Esophagus squamous epithelium (tissue), 5 donors: Measurements from ENCODE around the gene LGALS1. TPM values are rescaled to one million over a fixed set of nuclear protein-coding genes. Genes with fewer than 3 reads are reported as not detected.

ENCODE experiments used
- DNase-seq: peaks from one replicate; lab custom pipeline; 2025; lab: John Stamatoyannopoulos, UW
- H3K27ac ChIP-seq, 4 donors: fragments of 200-600 bp; sonication (generic); one replicate each; pipeline ENCODE4 v1.5.1; 2016 to 2019; ENCODE audit warnings: mild to moderate bottlenecking in 1 of 4
- H3K27me3 ChIP-seq, 4 donors: fragments of 200-600 bp; sonication (generic); 1 replicate in 3 of 4; 2 replicates in 1 of 4; pipeline versions ENCODE4 v1.5.1 to v1.6.0; 2017 to 2021; ENCODE audit warnings: antibody characterized with exemption in 1 of 4
- H3K36me3 ChIP-seq, 3 donors: fragments of 200-600 bp; sonication (generic); one replicate each; pipeline ENCODE4 v1.5.1; 2016 to 2019
- H3K4me1 ChIP-seq, 3 donors: fragments of 200-600 bp; sonication (generic); one replicate each; pipeline ENCODE4 v1.5.1; 2017 to 2019
- H3K4me3 ChIP-seq, 4 donors: fragments of 200-600 bp; sonication (generic); 1 replicate in 3 of 4; 2 replicates in 1 of 4; pipeline ENCODE4 v1.5.1; 2016 to 2019; ENCODE audit warnings: mild to moderate bottlenecking in 2 of 4, moderate library complexity in 1 of 4
- H3K9me3 ChIP-seq, 3 donors: fragments of 200-600 bp; sonication (generic); one replicate each; pipeline ENCODE4 v1.5.1; 2016 to 2019
- POLR2A ChIP-seq, 4 donors: fragments of 450-650 bp; IDR thresholded peaks; one replicate each; pipeline ENCODE4 v1.6.1; 2017; ENCODE audit warnings: antibody characterized with exemption in 4 of 4, mild to moderate bottlenecking in 4 of 4, moderate library complexity in 3 of 4
- WGBS, 2 donors: methylation state at CpG; one replicate each; pipeline ENCODE4 v1.1.5; 2018; 5-methylcytosine and 5-hydroxymethylcytosine counted together
- intact Hi-C: fragments of 100-400 bp; cut with DNase I; formaldehyde crosslinking; loops from one replicate; pipeline ENCODE4 v1.15.0; 2022
- total RNA-seq, 4 donors: library from RNA; depleted of rRNA; stranded (reverse); fragments of >200 nt; gene quantifications; one replicate each; pipeline ENCODE4 v1.1.0, GENCODE V29; 2016
- TF ChIP-seq, protein P1 (sequence below), 6 experiments: fragments of 450-650 bp in 4 of 6; fragments of 200-600 bp in 2 of 6; sonication (generic) in 2 of 6; IDR thresholded peaks; one replicate each; pipeline ENCODE4 v1.5.1; 2016 to 2019; ENCODE audit warnings: antibody characterized with exemption in 6 of 6, mild to moderate bottlenecking in 4 of 6, moderate library complexity in 4 of 6
- donor health status: DM: yes; HTN: yes; CAD: no.

Gene LGALS1
- 100 to 1,000 TPM in 2 of 4 donors, 10 to 100 TPM in 2; 25.4 to 261 (median 92.3) TPM for total RNA-seq

DNA sequence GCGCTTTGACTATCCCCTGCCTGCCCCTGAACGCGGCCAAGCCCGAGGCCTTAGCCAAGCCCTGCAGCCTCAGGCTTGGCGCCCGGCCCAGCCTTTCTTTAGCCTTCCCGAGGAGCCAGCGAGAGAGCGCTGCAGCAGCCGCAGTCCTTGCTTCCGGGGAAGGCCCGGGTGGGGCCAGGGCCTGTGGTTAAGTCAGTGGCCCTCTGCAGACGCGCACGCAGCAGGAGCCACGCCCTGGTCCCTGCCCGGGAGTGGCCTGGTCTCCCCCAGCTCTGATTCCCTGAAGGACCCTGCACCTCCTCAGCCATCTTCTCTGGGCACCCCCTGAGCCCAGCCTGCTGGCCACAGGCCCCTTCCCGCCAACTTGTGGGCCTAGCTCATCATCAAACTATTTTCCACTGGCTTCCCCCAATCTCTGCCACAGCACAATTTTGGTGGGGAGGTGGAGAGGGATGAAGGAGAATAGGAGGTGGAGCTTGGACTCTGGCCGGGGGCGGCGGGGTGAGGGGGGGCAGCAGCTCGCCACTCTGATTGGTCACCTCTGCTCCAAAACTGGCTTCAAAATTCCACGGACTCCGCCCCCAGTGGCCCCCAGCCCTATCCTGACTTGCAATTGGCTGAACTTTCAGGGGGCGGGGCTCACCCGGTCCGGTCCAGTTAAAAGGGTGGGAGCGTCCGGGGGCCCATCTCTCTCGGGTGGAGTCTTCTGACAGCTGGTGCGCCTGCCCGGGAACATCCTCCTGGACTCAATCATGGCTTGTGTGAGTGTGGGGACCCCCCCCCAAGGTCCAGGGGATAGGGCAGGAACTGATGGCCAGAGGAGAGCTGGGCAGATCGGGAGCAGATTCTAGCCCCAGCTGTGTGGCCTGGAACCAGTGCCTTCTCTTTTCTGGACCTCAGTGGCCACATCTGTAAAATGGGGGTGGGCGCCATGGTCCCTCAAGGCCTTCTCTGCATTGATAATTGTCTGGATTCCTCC is at the start of gene LGALS1:
LGALS1 (plus strand) TSS at position 686 of the 979 bp plus-strand sequence; CDS start at position 753, 67 bp downstream.
- H3K27ac ChIP-seq, result peak within 1 kb of the TSS; percentile 78 to 95 (median 90)
- DNase-seq, result no peak
- TF ChIP-seq, protein P1, sequence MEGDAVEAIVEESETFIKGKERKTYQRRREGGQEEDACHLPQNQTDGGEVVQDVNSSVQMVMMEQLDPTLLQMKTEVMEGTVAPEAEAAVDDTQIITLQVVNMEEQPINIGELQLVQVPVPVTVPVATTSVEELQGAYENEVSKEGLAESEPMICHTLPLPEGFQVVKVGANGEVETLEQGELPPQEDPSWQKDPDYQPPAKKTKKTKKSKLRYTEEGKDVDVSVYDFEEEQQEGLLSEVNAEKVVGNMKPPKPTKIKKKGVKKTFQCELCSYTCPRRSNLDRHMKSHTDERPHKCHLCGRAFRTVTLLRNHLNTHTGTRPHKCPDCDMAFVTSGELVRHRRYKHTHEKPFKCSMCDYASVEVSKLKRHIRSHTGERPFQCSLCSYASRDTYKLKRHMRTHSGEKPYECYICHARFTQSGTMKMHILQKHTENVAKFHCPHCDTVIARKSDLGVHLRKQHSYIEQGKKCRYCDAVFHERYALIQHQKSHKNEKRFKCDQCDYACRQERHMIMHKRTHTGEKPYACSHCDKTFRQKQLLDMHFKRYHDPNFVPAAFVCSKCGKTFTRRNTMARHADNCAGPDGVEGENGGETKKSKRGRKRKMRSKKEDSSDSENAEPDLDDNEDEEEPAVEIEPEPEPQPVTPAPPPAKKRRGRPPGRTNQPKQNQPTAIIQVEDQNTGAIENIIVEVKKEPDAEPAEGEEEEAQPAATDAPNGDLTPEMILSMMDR (IDR thresholded peaks at IDR 0.05), result peak in 3 of 6 experiments; percentile 13 to 43 (median 28)
- TF ChIP-seq POLR2A (IDR thresholded peaks at IDR 0.05), result peak in 2 of 4 donors; percentile 42 to 55
- peaks cover 32 to 68% (median 44%) of the 10 kb centered on the region in 3 donors for H3K4me1 ChIP-seq
- no peaks in the 10 kb centered on the region for H3K9me3 ChIP-seq
- H3K27me3 ChIP-seq, result no peaks in the 10 kb centered on the region
- H3K4me3 ChIP-seq, result peak within 1 kb of the TSS; percentile 24 to 77 (median 51)
- intact Hi-C loops, result no loop called here
- 6 to 11% methylated on average over 12 to 20 of the region's 34 CpGs for WGBS, 2 donors
- peaks cover 0 to 6% (median 0%) of the 10 kb centered on the region in 3 donors for H3K36me3 ChIP-seq

DNA sequence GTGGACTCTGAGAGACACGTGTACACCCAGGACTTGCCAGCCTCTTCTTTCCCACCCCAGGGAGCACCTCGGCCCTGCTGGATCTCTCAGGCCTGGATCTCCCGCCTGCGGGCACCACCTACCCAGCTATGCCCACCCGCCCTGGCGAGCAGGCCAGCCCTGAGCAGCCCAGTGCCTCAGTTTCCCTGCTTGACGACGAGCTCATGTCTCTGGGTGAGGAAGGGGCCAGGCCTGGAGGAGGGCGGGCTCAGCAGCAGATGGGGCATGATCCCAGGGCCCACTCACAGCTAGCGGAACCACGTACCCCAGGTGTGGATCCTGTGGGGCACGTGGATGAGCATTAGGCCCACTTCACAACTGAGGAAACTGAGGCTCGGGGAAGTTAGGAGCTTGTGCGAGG is 49.7 kb upstream of the LGALS1 start:
- Histone ChIP-seq H3K27ac (peak overlapping the region in 3 of 4 donors; percentile 62 to 85 (median 70)), H3K4me1 (peaks cover 32 to 54% (median 39%) of the 10 kb centered on the region in 3 donors), H3K4me3 (no peak overlapping the region), H3K36me3 (peaks cover 0 to 87% (median 10%) of the 10 kb centered on the region in 3 donors), H3K9me3 (no peaks in the 10 kb centered on the region), H3K27me3 (no peaks in the 10 kb centered on the region)
- no peak for DNase-seq
- WGBS, 2 donors, result 33 to 43% methylated on average over 1 to 6 of the region's 14 CpGs
- intact Hi-C loops, result no loop called here
- TF ChIP-seq, protein P1 (IDR thresholded peaks at IDR 0.05), result no peak
- no peak for TF ChIP-seq POLR2A (IDR thresholded peaks at IDR 0.05)

DNA sequence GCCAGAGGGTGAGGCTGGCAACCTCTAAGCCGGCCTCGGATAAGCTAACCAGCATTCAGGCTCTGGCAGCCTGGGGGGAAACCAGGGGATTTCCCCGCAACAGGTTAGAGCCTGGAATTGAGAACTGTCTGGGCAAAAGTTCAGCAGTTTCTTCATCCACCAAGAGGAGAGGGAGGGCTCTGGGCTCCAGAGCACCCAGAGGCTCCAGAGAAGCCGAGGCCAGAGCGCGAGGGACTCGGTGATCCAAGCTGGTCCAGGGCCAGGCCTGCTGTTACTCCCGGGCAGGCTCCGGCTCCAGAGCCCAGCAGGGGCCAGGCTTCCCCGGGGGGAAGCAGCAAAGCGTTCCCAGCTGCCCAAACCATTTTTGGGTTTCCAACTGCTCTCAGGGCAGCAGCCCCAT is 49.3 kb upstream of the LGALS1 start:
- H3K27ac ChIP-seq, result peak overlapping the region; percentile 12 to 85 (median 66)
- H3K4me1 ChIP-seq, result peaks cover 32 to 54% (median 39%) of the 10 kb centered on the region in 3 donors
- TF ChIP-seq POLR2A (IDR thresholded peaks at IDR 0.05), result no peak
- TF ChIP-seq, protein P1 (IDR thresholded peaks at IDR 0.05), result peak in 2 of 6 experiments; percentile 12 to 15
- no peaks in the 10 kb centered on the region for H3K9me3 ChIP-seq
- peaks cover 0 to 87% (median 10%) of the 10 kb centered on the region in 3 donors for H3K36me3 ChIP-seq
- intact Hi-C loops, result no loop called here
- DNase-seq, result no peak
- 24% methylated on average over 3 of the region's 11 CpGs; no CpG with 5 or more reads in 1 of the 2 donors for WGBS, 2 donors
- H3K4me3 ChIP-seq, result no peak overlapping the region
- no peaks in the 10 kb centered on the region for H3K27me3 ChIP-seq

DNA sequence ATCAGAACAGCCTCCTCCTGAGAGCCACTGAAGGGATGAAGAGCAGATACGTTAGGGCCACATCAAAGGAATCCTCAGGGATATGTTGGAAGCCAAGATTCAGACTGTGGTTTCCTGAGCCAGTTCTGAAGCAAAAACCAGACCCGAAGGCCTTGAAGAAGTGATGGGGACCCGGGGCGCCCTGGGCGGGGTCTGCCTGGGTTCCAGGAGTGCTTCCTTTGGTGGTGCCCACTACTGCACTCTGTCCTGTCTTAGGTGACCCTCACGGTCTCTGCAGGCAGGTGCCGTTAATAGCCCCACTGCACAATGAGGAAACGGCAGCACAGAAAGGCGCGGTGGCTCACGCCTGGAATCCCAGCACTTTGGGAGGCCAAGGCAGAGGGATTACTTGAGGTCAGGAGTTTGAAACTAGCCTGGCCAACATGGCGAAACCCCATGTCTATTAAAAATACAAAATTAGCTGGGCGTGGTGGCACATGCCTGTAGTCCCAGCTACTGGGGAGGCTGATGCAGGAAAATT is 48.8 kb upstream of the LGALS1 start:
- no peak for DNase-seq
- intact Hi-C loops, result no loop called here

More for the DNA sequence above, 48.8 kb upstream of the LGALS1 start:
- Histone ChIP-seq H3K4me1 (peaks cover 32 to 54% (median 39%) of the 10 kb centered on the region in 3 donors), H3K9me3 (no peaks in the 10 kb centered on the region), H3K4me3 (no peak overlapping the region), H3K36me3 (peaks cover 0 to 87% (median 8%) of the 10 kb centered on the region in 3 donors), H3K27ac (peak overlapping the region; percentile 12 to 85 (median 66)), H3K27me3 (no peaks in the 10 kb centered on the region)
- TF ChIP-seq POLR2A (IDR thresholded peaks at IDR 0.05), result no peak
- TF ChIP-seq, protein P1 (IDR thresholded peaks at IDR 0.05), result no peak
- WGBS, 2 donors, result 44 to 57% methylated on average over 12 of the region's 13 CpGs
